Islet of Langerhans (tissue), 1 donor: ENCODE data around the gene ITCH.

ENCODE experiments used
- FAIRE-seq: peaks from one replicate; lab custom pipeline; 2011; peaks lifted over from hg19 to GRCh38; lab: Jason Lieb, UNC

The ITCH gene

GRCh38 chr20:34557936-34558319 is 194.9 kb downstream of the ITCH start:
- FAIRE-seq, result no peak

- no peak for FAIRE-seq
These were observed 195.5 kb downstream of the ITCH start, which contains the start of gene MAP1LC3A for GRCh38 chr20:34558320-34559218. Gene MAP1LC3A (plus strand): TSS chr20:34558718. CDS start chr20:34558869, 151 bp downstream.

- no peak for FAIRE-seq
These were observed 196.5 kb downstream of the ITCH start for GRCh38 chr20:34559311-34560140.

GRCh38 chr20:34560141-34560523 is 197.1 kb downstream of the ITCH start:
- FAIRE-seq, result no peak

- no peak for FAIRE-seq
These were observed 197.5 kb downstream of the ITCH start for GRCh38 chr20:34560614-34561013.
